GM20000 (cell line): ENCODE measurements around the gene VSIG10L2.

ENCODE experiments used
- DNase-seq: peaks from one replicate; pipeline ENCODE4 v3.0.0; 2012; ENCODE audit warnings: low spot score
- TF ChIP-seq, protein P1 (sequence below): IDR thresholded peaks from 2 replicates; pipeline ENCODE4 v1.5.1; 2012; ENCODE audit warnings: mild to moderate bottlenecking, control low read depth; ENCODE audit errors: extremely low read depth, missing control alignments

The VSIG10L2 gene

DNA sequence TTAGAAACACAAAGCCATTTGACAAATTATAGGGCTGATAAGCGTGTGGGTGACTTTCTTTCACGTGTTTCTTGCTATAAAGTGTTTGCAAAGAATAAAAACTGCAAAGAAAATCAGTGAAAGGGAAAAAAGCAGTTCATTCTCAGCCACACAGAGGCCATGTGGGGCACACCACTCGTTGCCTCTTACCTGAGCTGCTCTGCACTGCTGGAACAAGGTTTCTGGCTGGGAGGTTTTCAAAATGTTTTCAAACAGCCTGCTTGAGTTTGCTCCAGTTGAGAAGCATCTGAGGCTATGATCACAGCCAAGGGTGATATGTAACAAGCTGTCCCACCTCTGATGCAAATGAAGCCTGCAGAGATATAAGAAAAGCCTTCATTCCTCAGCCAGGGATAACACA lies 14.7 kb upstream of the VSIG10L2 start:
- DNase-seq: no peak
- TF ChIP-seq, protein P1, sequence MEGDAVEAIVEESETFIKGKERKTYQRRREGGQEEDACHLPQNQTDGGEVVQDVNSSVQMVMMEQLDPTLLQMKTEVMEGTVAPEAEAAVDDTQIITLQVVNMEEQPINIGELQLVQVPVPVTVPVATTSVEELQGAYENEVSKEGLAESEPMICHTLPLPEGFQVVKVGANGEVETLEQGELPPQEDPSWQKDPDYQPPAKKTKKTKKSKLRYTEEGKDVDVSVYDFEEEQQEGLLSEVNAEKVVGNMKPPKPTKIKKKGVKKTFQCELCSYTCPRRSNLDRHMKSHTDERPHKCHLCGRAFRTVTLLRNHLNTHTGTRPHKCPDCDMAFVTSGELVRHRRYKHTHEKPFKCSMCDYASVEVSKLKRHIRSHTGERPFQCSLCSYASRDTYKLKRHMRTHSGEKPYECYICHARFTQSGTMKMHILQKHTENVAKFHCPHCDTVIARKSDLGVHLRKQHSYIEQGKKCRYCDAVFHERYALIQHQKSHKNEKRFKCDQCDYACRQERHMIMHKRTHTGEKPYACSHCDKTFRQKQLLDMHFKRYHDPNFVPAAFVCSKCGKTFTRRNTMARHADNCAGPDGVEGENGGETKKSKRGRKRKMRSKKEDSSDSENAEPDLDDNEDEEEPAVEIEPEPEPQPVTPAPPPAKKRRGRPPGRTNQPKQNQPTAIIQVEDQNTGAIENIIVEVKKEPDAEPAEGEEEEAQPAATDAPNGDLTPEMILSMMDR: no peak

DNA sequence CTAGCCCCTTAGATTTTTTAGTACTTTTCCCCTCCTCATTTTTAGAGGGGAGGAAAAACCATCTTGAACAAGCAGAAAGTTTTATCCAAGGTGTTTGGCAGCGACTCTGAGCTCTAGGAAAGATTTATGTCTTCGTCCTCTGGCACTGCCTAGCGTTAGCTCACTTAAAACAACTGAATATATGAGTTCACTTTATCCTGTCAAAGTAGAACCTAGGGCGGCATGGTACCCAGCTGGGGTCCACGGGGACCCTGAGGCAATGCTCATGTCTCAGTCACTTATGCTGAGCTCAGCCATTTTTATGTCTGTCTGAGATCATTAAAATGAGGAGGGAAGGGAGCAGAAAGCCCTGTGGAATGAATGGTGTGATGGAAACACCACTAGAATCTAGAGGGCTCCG lies 14.2 kb upstream of the VSIG10L2 start:
- DNase-seq: no peak
- TF ChIP-seq, protein P1: no peak

DNA sequence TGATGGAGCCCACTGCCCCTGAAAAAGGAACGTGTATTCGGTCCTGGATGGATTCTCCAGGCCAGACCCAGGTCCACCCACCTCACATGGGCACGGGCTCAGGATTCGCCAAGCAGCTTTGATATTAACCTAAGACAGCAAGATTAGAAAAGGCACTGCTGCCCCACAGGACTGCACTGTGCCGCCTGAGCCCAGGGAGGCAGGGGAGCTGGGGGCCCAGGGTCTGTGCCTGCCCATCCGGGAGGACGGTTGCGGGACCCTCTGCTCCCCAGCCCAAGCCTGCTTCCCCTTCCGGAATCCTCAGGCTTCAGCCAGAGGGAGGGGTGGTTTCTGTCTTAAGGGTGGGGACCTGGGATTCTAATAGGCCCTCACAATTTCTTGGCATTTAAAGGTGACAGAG lies 13.5 kb upstream of the VSIG10L2 start:
- no peak for DNase-seq
- TF ChIP-seq, protein P1: no peak

DNA sequence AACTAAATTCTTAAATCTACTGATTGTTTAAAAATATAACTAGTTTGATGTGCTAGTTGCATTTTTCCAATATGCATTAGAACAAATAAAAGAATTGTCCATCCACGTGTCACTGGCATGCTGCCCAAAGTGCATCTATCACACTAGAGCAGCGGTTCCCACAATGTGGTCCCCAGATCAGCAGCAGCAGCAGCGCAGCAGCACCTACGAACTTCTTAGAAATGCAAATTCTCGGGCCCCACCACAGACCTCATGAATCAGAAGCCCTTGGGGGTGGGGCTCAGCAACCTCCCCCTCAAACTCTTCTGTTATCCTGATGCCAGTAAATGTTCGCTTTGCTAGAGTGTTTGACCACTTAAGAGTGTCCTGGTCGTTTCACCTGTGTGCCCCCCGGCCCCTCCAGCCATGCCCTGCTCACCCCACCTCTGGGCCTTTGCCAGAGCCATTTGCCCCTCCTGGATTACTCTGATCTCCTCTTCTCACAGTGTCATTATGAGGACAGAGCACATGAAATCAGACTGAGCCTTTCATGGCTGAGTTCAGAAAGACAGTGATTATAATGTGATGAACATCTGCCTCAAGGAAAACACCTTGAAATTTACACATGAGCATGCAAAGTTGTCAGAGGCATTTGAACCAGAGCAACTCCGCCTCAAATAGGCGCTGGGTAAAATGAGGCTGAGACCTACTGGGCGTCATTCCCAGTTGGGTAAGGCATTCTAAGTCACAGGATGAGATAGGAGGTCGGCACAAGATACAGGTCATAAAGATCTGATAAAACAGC lies 12.6 kb upstream of the VSIG10L2 start:
- DNase-seq: no peak

DNA sequence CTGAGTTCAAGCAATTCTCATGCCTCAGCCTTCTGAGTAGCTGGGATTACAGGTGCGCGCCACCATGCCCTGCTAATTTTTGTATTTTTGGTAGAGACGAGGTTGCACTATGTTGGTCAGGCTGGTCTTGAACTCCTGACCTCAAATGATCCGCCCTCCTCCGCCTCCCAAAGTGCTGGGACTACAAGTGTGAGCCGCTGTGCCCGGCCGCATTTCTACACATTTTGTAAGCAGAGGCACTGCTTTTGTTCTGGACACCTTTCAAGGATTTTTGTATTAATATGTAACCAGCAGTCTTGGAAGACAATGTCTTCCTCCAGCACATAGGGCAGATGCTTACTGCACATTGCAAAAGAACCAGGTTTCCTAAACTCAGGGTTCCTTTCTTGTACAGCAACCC lies 11.4 kb upstream of the VSIG10L2 start:
- TF ChIP-seq, protein P1: no peak
- DNase-seq: no peak

More for the DNA sequence above, 12.6 kb upstream of the VSIG10L2 start:
- TF ChIP-seq, protein P1: no peak

DNA sequence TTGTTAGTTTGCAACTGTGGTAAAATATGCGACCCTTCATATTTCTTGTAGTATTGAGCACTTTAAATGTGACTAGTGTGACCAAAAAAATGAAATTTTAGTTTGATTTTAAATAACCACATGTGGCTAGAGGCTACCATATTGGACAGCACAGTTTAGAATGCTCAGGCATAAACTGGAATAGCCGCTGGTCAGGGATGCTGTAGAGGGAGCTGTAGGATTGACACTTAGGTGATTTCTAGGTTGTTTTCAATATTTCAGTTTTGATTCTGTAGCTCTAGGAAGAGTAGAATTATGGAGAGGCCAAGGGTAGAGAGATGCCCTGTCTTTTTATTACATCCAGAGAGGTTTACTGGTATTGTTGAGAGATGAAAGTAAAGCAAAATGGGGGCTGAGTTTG lies 10.8 kb upstream of the VSIG10L2 start:
- no peak for DNase-seq
- TF ChIP-seq, protein P1: no peak

DNA sequence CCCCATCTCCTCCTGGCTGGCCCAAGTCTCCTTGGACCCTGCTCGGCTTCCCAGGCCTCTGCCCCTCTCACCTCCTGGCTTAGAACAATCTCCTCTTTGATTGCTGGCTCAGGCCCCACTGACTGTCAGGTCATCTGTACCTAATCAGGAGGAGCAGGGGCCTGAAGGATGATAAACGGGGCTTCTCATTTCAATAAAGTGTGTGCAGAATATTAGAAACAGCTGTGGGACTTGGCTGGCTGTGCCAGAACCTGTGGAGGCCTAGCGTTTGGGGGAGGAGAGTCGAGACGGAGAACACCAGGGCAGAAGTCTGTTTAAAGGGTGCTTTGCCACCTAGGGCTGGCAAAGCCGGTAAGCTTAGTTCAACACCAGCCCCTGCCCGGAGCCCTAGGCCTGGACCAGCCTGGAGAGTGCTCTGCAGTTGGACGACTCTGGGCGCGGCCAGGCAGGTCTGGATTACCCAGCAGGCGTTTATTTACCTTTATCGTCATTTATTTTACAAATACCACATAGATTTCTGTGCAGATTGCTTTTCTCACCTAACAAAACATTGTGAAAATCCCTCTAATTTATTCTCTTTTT lies 10.1 kb upstream of the VSIG10L2 start:
- no peak for DNase-seq
- TF ChIP-seq, protein P1: no peak
